ENCODE measurements around the gene TMEM41A.

Gene TMEM41A

DNA sequence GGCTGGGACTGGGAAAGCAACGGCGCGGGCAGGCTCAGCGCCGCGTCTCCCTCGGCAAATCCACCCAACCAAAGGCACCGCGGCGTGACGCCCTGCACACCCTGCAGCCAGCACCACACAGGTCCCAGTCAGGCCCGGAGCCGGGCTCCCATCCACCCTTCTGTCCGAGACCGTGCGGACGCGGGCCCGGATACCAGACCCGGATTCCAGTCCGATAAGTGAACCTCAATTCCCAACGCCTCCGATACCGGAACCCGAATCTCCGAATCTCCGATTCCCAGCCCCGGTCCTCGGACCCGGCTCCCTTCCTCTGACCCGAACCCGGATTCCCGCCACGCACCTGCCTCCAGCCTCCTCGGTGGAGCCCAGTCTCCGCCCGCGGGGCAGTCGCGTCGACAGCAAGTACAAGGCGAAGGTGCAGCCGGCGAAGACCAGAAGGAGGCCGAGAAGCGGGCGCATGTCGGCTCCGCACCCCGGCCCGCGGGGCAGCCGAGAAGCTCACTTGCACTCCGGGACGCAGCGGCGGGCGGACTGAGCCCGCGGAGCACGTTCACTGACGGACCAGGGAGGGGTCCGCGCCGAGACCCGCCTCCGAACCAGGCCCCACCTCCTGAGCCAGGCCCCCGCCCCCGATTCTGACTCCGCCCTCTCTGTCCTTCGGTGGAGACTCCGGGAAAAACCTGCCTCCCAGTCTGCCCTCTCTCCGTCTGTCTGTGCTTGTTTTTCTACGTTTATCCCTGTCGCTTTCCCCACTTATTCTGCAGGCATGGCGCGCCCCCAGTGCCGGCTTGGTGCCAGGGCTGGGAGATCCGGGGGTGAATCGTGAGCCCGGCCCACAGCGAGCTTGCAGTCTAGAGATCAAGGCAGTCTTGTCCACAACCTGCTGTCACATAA lies at the start of gene TMEM41A:
Gene TMEM41A, minus strand, starts transcription at position 533 of the 894 bp plus-strand sequence. Its CDS starts 74 bp downstream, at position 459.
- DNase-seq = peak; percentile 20 to 96 (median 86)

GRCh38 chr3:185540695-185541094 lies 41.9 kb upstream of the TMEM41A start:
- no peak for DNase-seq

- no peak for DNase-seq
Measured at GRCh38 chr3:185539934-185540333, 41.1 kb upstream of the TMEM41A start.

DNA sequence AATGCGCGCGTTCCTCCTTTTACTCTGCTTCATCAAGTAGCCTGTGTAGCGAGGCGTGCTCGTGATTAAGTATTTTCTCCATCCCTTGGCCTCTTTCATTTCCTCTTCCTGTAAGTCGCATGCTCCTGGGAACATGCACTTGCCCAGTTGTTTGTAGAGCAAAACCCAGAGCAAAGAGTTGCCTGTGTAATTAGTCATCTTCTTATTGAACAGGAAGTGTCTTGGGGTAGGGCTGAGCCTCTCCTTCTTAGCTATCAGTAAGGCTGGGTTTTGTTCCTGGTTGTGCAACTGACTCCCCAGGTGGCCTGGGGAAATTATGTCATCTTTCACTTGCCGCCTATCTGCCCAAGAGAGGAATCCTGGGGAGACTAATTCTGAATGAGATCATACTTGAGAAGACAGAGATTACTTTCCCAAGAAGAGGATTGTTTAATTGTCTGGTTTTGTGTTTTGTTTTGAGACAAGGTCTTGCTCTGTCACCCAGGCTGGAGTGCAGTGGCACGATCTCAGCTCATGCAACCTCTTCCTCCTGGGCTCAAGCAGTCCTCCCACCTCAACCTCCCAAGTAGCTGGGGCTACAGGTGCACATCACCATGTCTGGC lies 38.6 kb upstream of the TMEM41A start:
- no peak for DNase-seq

GRCh38 chr3:185534511-185534910 lies 35.7 kb upstream of the TMEM41A start:
- no peak for DNase-seq

- DNase-seq = peak in 1 of 56 donors; percentile 6
Measured at GRCh38 chr3:185532901-185533300, 34.1 kb upstream of the TMEM41A start.

GRCh38 chr3:185530856-185531255 lies 32.0 kb upstream of the TMEM41A start:
- no peak for DNase-seq

- no peak for DNase-seq
Measured at GRCh38 chr3:185528532-185528931, 29.7 kb upstream of the TMEM41A start.

DNA sequence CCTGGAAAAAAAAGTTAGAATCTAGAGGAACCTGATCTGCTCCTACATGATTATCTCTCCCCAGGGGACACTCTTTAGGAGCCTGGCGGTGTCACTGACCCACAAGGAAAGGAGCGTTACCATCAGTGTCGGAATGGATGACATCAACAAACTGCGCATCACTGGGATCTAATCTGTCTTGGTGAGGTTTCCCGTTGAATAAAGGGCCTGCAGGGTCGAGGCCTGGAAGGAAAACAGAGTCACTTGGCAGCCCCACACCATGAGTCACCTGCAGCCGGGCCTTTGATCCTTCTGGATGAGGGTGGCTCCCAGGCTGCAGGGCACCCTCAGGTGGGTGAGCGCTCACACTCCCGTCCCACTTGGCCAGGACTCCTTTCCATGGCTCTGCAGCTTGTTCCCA lies 28.5 kb upstream of the TMEM41A start:
- DNase-seq = no peak

DNA sequence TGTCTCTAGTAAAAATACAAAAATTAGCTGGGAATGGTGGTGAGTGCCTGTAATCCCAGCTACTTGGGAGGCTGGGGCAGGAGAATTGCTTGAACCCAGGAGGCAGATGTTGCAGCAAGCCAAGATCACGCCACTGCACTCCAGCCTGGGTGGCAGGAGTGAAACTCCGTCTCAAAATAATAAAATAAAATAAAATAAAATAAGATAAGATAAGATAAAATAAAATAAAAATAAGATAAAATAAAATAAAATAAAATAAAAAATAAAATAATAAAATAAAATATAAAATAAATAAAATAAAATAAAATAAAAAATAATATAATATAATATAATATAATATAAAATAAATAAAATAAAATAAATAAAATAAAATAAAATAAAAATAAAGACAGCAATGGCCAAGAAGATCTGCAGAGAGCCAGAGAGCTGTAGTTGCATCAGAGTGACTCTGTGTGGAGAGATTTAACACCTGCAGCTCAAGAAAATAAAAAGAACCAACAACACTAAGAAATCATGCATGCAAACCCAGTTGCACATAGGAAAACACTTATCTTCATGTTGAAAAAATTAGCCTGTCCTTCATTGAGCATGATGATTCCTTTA lies 27.6 kb upstream of the TMEM41A start:
- no peak for DNase-seq

DNA sequence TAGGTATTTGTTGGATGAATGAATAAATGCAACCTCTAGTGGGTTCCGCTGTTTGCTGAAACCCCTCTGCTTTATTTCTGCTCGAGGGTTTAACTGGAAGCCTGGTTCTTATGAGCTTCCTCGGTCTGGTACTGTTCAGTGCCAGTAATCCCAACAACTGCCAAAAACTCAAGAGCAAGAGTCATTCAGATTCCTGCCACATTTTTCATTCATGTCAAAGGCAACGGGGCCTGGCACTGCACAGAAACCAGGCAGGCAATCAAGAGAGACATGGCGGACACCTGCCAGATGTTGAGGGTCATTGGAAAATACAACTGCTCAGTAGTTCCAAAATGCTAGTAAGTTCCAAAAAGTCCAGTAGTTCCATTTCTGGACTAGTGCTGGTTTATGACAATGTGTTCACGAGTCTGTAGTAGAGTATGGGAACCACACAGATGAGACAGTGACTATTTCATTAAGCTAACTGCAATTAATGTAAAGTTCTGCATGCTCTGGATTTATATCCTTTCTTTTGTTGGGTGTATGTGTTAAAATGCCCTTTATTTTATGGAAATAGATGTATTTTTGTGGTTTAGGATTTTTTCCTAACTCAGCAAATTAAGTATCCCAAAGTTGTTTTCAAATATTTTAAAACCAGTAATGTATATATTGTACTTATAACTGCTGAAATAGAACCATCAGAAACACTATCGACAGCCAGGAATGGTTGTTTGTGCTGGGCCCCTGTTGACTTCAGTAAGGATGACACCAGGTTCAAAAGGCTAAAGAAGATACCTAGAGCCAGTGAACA lies 22.7 kb upstream of the TMEM41A start:
- DNase-seq = peak in 1 of 56 donors; percentile 7

DNA sequence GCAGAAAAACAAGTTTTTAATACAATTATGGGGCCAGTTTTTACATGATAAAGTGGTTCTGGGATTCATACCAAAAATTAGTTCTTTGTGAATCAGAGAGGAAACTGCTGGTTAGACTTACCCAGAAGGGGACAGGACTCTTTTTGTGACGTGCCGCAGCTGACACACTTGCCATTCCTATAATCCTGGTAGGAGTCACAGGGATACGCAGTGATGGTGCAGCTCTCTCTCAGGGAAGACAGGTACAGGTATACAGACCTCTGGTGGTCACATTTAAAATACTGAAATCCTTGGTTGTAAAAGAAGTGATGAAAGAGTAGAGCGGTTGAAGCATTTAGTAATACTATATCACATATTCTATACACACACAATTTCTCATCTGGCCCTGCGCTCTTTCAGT lies 20.2 kb upstream of the TMEM41A start:
- no peak for DNase-seq

DNA sequence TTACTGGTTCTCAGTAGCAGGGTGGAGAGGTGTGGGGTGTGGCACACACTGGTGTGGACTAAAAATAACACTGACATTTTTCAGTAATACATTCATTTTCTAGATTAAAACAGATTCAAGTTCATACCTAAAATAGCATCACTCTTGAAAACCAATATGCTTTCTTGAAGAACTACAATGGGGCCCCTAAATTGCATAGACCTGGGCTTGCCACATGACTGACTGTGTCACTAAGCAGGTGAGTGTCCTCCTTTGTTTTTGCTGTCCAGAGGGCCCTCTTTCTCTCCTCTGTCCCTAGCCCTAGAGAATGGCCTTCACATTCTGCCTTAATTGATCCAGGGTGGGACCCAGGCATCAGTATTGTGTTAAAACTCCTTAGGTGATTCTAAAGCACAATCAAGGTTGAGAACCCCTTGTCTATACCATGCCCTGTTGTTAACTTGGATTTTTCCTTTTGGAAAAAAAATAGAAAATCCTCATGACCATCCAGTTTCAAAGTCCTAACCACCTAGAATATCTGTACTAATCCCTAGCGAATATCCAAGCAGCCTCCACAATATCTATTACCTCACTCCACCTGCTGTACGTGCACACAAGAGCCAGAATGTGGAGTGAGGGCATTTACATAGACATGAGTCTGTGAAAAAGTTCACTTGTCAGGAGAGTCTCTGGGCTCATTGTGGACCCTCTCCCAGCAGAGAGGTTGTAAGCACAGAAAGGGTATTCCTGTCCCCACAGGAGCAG lies 18.7 kb upstream of the TMEM41A start:
- no peak for DNase-seq

- DNase-seq = no peak
Measured at GRCh38 chr3:185511711-185512110, 12.9 kb upstream of the TMEM41A start.

GRCh38 chr3:185508335-185508991 lies 9.6 kb upstream of the TMEM41A start:
- no peak for DNase-seq

- DNase-seq = no peak
Measured at GRCh38 chr3:185507883-185508282, 9.0 kb upstream of the TMEM41A start.

GRCh38 chr3:185504636-185505035 lies 5.8 kb upstream of the TMEM41A start:
- no peak for DNase-seq

- DNase-seq = no peak
Measured at GRCh38 chr3:185503521-185503920, 4.7 kb upstream of the TMEM41A start.

GRCh38 chr3:185502987-185503386 lies 4.2 kb upstream of the TMEM41A start:
- no peak for DNase-seq

- no peak for DNase-seq
Measured at GRCh38 chr3:185490241-185490640, 8.6 kb downstream of the TMEM41A start.

Data from nucleus accumbens (tissue), 56 donors.